Measurements from ENCODE around the gene PLXNB2.
A peak's percentile ranks its signal among the peaks of the same experiment; 100 is the strongest.

PLXNB2 gene

GRCh38 chr22:50253046-50253915 is 54.2 kb downstream of the PLXNB2 start:
- H3K4me1 ChIP-seq (ENCODE audit: control insufficient read depth in 1 of 2, insufficient read depth in 2 of 2, low read length in 2 of 2), result peaks cover 19 to 27% of the 10 kb centered on the region in 2 experiments
- no peak overlapping the region for H3K14ac ChIP-seq (ENCODE audit: low read length)

DNA sequence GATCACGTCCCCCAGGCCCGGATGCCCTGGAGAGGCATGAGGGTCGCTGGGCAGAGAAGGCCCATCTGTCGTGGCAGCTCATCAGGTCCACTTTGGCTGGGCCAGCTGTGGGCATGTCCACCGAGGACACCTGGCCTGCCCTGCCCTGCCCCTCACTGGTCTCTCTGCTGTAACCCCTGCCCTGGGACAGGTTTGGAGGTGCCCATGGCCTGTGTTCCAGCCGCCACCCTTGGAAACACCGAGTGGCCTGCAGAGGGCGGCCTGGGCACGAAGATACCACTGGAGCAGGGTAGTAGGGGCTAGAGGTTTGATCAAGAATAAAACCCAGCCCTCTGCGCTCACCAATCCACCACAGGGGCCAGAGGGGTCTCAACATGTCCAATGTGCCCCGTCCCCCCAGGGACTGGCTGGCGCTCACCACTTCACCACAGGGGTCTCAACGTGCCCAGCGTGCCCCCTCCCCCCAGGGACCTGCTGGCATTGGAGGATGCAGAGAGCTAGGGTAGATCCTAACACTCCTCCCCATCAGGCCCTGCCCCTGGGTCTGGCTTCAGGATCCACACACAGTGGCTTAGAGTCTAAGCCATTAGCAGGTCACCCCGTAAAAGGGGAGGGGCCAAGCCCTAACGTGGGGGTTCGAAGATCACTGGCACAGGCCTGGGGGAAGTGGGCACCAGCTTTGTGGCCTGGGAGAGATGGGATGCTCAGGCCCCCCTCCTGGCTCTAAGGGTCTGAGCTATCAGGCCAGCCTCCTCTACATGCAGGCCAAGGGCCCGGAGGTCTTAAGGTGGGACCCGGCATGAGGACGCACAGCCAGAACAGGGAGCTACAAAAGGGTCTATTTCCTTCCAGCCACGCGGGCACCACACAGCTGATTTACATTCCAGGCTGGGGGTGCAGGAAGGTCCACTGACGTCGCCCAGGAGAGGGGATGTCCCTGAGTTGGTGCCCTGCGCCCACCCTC is 55.1 kb downstream of the PLXNB2 start:
- Histone ChIP-seq H2BK5ac (ENCODE audit: low read depth, low read length, poor library complexity) (no peak overlapping the region), H3K4me2 (ENCODE audit: low read length) (no peak overlapping the region), H2BK12ac (ENCODE audit: low read length) (no peak overlapping the region), H3K4ac (ENCODE audit: low read depth, low read length) (no peak overlapping the region), H3K18ac (ENCODE audit: low read length) (no peak overlapping the region), H4K12ac (ENCODE audit: low read depth, low read length) (no peak overlapping the region), H3K36me3 (ENCODE audit: control insufficient read depth in 1 of 2, insufficient read depth in 2 of 2, low read length in 2 of 2) (peaks cover 11 to 13% of the 10 kb centered on the region in 2 experiments), H4K91ac (ENCODE audit: low read depth, low read length) (no peak overlapping the region), H3K4me1 (ENCODE audit: control insufficient read depth in 1 of 2, insufficient read depth in 2 of 2, low read length in 2 of 2) (peaks cover 13 to 19% of the 10 kb centered on the region in 2 experiments), H3K79me1 (ENCODE audit: low read length) (peaks cover 7% of the 10 kb centered on the region), H3K27ac (ENCODE audit: low read depth, low read length) (no peak overlapping the region), H3K9me3 (ENCODE audit: insufficient read depth, low read depth, low read length) (peaks cover 3% of the 10 kb centered on the region), H3K4me3 (ENCODE audit: low read depth, low read length) (no peak overlapping the region), H3K9ac (ENCODE audit: low read length) (no peak overlapping the region), H2AFZ (ENCODE audit: insufficient read depth, low read length, poor library complexity) (no peak overlapping the region), H2AK5ac (ENCODE audit: low read length) (peak overlapping the region; percentile 25), H3K79me2 (ENCODE audit: control insufficient read depth, insufficient read depth, low read length, poor library complexity) (peaks cover 5% of the 10 kb centered on the region), H3K23ac (ENCODE audit: low read length) (no peak overlapping the region), H3K27me3 (ENCODE audit: insufficient read depth, low read length) (no peaks in the 10 kb centered on the region), H4K8ac (ENCODE audit: low read depth, low read length) (no peak overlapping the region), H2BK120ac (ENCODE audit: insufficient read depth, low read length, poor library complexity) (no peak overlapping the region), H3K14ac (ENCODE audit: low read length) (no peak overlapping the region)
- no CpG with 5 or more reads among the region's 25 CpGs for WGBS (ENCODE audit: extremely low coverage, insufficient coverage, insufficient read length)
- DNase-seq, result peak in 1 of 2 donors; percentile 62

More at GRCh38 chr22:50253046-50253915, 54.2 kb downstream of the PLXNB2 start:
- H3K9ac ChIP-seq (ENCODE audit: low read length), result no peak overlapping the region
- no peak overlapping the region for H3K23ac ChIP-seq (ENCODE audit: low read length)
- no peak overlapping the region for H4K12ac ChIP-seq (ENCODE audit: low read depth, low read length)
- H3K9me3 ChIP-seq (ENCODE audit: insufficient read depth, low read depth, low read length), result peaks cover 3% of the 10 kb centered on the region
- no peak overlapping the region for H2BK120ac ChIP-seq (ENCODE audit: insufficient read depth, low read length, poor library complexity)
- H2BK5ac ChIP-seq (ENCODE audit: low read depth, low read length, poor library complexity), result no peak overlapping the region
- no peak overlapping the region for H4K8ac ChIP-seq (ENCODE audit: low read depth, low read length)
- no peak overlapping the region for H3K18ac ChIP-seq (ENCODE audit: low read length)
- H3K27me3 ChIP-seq (ENCODE audit: insufficient read depth, low read length), result no peaks in the 10 kb centered on the region
- no peak overlapping the region for H2BK12ac ChIP-seq (ENCODE audit: low read length)
- H4K91ac ChIP-seq (ENCODE audit: low read depth, low read length), result no peak overlapping the region
- peaks cover 2 to 4% of the 10 kb centered on the region in 2 experiments for H3K36me3 ChIP-seq (ENCODE audit: control insufficient read depth in 1 of 2, insufficient read depth in 2 of 2, low read length in 2 of 2)
- H3K27ac ChIP-seq (ENCODE audit: low read depth, low read length), result no peak overlapping the region
- H3K4me2 ChIP-seq (ENCODE audit: low read length), result no peak overlapping the region
- no peak overlapping the region for H3K4me3 ChIP-seq (ENCODE audit: low read depth, low read length)
- peaks cover 5% of the 10 kb centered on the region for H3K79me2 ChIP-seq (ENCODE audit: control insufficient read depth, insufficient read depth, low read length, poor library complexity)
- DNase-seq, result no peak
- peaks cover 7% of the 10 kb centered on the region for H3K79me1 ChIP-seq (ENCODE audit: low read length)
- no peak overlapping the region for H2AFZ ChIP-seq (ENCODE audit: insufficient read depth, low read length, poor library complexity)
- H3K4ac ChIP-seq (ENCODE audit: low read depth, low read length), result no peak overlapping the region
- no peak overlapping the region for H2AK5ac ChIP-seq (ENCODE audit: low read length)
- no CpG with 5 or more reads among the region's 22 CpGs for WGBS (ENCODE audit: extremely low coverage, insufficient coverage, insufficient read length)

DNA sequence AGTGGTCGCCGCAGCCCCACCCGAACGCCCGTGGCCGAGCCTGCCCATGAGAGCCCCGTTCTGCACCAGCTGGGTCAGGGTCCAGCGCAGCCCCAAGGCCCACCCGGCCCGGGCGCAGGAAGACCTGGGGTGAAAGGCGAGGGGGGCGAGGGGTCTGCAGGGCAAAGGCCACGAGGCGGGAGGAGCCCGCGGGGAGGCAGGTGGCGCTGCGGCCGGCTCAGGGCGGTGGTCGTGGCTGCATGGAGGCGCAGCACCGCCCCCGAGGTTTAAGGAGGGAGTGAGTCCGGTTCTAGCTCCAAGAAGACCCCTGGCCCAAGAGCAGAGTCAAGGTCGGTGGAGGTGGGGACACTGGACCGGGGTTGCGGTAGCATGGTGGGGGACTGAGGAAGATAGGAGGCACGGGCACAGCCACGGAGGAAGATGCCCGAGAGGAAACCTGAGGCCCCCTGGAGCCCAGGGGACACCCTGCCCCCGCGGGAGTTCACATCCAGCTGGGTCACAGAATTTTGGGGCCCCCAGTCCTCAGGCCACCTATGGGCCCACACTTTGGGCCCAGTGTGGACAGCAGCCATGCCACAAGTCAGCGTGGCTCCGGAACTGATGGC is 55.9 kb downstream of the PLXNB2 start:
- Histone ChIP-seq H2AK5ac (ENCODE audit: low read length) (peak overlapping the region; percentile 25), H3K18ac (ENCODE audit: low read length) (peak overlapping the region; percentile 53), H3K4me2 (ENCODE audit: low read length) (peak overlapping the region; percentile 88), H3K27ac (ENCODE audit: low read depth, low read length) (no peak overlapping the region), H3K27me3 (ENCODE audit: insufficient read depth, low read length) (no peaks in the 10 kb centered on the region), H4K8ac (ENCODE audit: low read depth, low read length) (peak overlapping the region; percentile 78), H3K4me1 (ENCODE audit: control insufficient read depth in 1 of 2, insufficient read depth in 2 of 2, low read length in 2 of 2) (peaks cover 8 to 13% of the 10 kb centered on the region in 2 experiments), H2BK120ac (ENCODE audit: insufficient read depth, low read length, poor library complexity) (no peak overlapping the region), H3K23ac (ENCODE audit: low read length) (no peak overlapping the region), H3K79me1 (ENCODE audit: low read length) (peaks cover 7% of the 10 kb centered on the region), H2AFZ (ENCODE audit: insufficient read depth, low read length, poor library complexity) (peak overlapping the region; percentile 5), H3K79me2 (ENCODE audit: control insufficient read depth, insufficient read depth, low read length, poor library complexity) (peaks cover 5% of the 10 kb centered on the region), H3K9ac (ENCODE audit: low read length) (no peak overlapping the region), H3K9me3 (ENCODE audit: insufficient read depth, low read depth, low read length) (peaks cover 3% of the 10 kb centered on the region), H3K4ac (ENCODE audit: low read depth, low read length) (no peak overlapping the region), H3K4me3 (ENCODE audit: low read depth, low read length) (peak overlapping the region; percentile 63), H2BK12ac (ENCODE audit: low read length) (peak overlapping the region; percentile 19), H4K12ac (ENCODE audit: low read depth, low read length) (no peak overlapping the region), H3K36me3 (ENCODE audit: control insufficient read depth in 1 of 2, insufficient read depth in 2 of 2, low read length in 2 of 2) (peaks cover 15 to 21% of the 10 kb centered on the region in 2 experiments), H2BK5ac (ENCODE audit: low read depth, low read length, poor library complexity) (no peak overlapping the region), H3K14ac (ENCODE audit: low read length) (peak overlapping the region; percentile 30), H4K91ac (ENCODE audit: low read depth, low read length) (peak overlapping the region; percentile 57)
- DNase-seq, result no peak
- no CpG with 5 or more reads among the region's 36 CpGs for WGBS (ENCODE audit: extremely low coverage, insufficient coverage, insufficient read length)

All from trophoblast cell (in vitro differentiated cells and primary cell).